Ecto neural progenitor cell (in vitro differentiated cells): ENCODE data around the gene F2RL3.

ENCODE experiments used
- DNase-seq: peaks from one replicate; pipeline ENCODE4 v3.0.0-alpha.2; 2018; ENCODE audit warnings: low spot score

Gene F2RL3

GRCh38 chr19:16888629-16889365, at the start of gene F2RL3:
Gene F2RL3, plus strand, starts transcription at chr19:16888999. Its CDS starts 191 bp downstream, at chr19:16889190.
- no peak for DNase-seq

- DNase-seq, result no peak
Observed at GRCh38 chr19:16841391-16841926, 47.3 kb upstream of the F2RL3 start.

GRCh38 chr19:16846901-16847300, 41.9 kb upstream of the F2RL3 start:
- DNase-seq, result no peak

GRCh38 chr19:16847430-16847829, 41.4 kb upstream of the F2RL3 start:
- DNase-seq, result no peak

- no peak for DNase-seq
Observed at GRCh38 chr19:16849168-16849567, 39.6 kb upstream of the F2RL3 start.

- no peak for DNase-seq
Observed at GRCh38 chr19:16850133-16850532, 38.7 kb upstream of the F2RL3 start.

- DNase-seq, result no peak
Observed at GRCh38 chr19:16851031-16851712, 37.6 kb upstream of the F2RL3 start.

- no peak for DNase-seq
Observed at GRCh38 chr19:16853066-16853465, 35.7 kb upstream of the F2RL3 start.

- DNase-seq, result no peak
Observed at GRCh38 chr19:16856091-16856490, 32.7 kb upstream of the F2RL3 start.

- DNase-seq, result no peak
Observed at GRCh38 chr19:16859626-16860025, 29.2 kb upstream of the F2RL3 start.

GRCh38 chr19:16860118-16860517, 28.7 kb upstream of the F2RL3 start:
- DNase-seq, result no peak

GRCh38 chr19:16861011-16861410, 27.8 kb upstream of the F2RL3 start:
- DNase-seq, result no peak

GRCh38 chr19:16861834-16862233, 27.0 kb upstream of the F2RL3 start:
- no peak for DNase-seq

- DNase-seq, result no peak
Observed at GRCh38 chr19:16862826-16863415, 25.9 kb upstream of the F2RL3 start.

- no peak for DNase-seq
Observed at GRCh38 chr19:16867211-16867610, 21.6 kb upstream of the F2RL3 start.

- DNase-seq, result no peak
Observed at GRCh38 chr19:16868423-16869130, 20.2 kb upstream of the F2RL3 start.

- no peak for DNase-seq
Observed at GRCh38 chr19:16869331-16869972, 19.3 kb upstream of the F2RL3 start.

- DNase-seq, result no peak
Observed at GRCh38 chr19:16871871-16872270, 16.9 kb upstream of the F2RL3 start.

GRCh38 chr19:16872728-16873127, 16.1 kb upstream of the F2RL3 start:
- no peak for DNase-seq

GRCh38 chr19:16873594-16873993, 15.2 kb upstream of the F2RL3 start:
- DNase-seq, result no peak

GRCh38 chr19:16874250-16874977, 14.4 kb upstream of the F2RL3 start:
- DNase-seq, result no peak
